HepG2 (cell line): ENCODE measurements around the gene PAK6. TPM values are rescaled to one million over a fixed set of nuclear protein-coding genes. Genes with fewer than 3 reads are reported as not detected.

Source experiments
- ATF7 ChIP-seq, 2 experiments: fragments of 450-650 bp in 1 of 2; sonication (generic) in 1 of 2; formaldehyde crosslinking in 1 of 2; IDR thresholded peaks; 2 replicates each; pipeline versions ENCODE4 v1.4.0 to v1.6.1; 2016 to 2020; ENCODE audit warnings: antibody characterized with exemption in 1 of 2, mild to moderate bottlenecking in 1 of 2, missing genetic modification reagents in 1 of 2
- ESRRA ChIP-seq: sonication (generic); formaldehyde crosslinking; IDR thresholded peaks from 2 replicates; pipeline ENCODE4 v1.5.1; 2020; ENCODE audit warnings: mild to moderate bottlenecking, low read depth, missing genetic modification reagents
- KAT8 ChIP-seq: IDR thresholded peaks from 2 replicates; pipeline ENCODE4 v1.6.1; 2016; ENCODE audit warnings: missing genetic modification reagents, missing compliant biosample characterization
- KDM5B ChIP-seq: sonication (generic); formaldehyde crosslinking; IDR thresholded peaks from 2 replicates; pipeline ENCODE4 v1.4.0; 2020; ENCODE audit warnings: missing genetic modification reagents, mild to moderate bottlenecking, borderline replicate concordance
- MXD4 ChIP-seq: IDR thresholded peaks from 2 replicates; pipeline ENCODE4 v1.6.1; 2016; ENCODE audit warnings: mild to moderate bottlenecking, missing biosample characterization, missing genetic modification reagents
- ZBTB21 ChIP-seq: sonication (generic); formaldehyde crosslinking; IDR thresholded peaks from 2 replicates; pipeline ENCODE4 v1.4.0; 2020; ENCODE audit warnings: missing genetic modification reagents
- ZFP1 ChIP-seq: IDR thresholded peaks from 2 replicates; pipeline ENCODE4 v1.6.1; 2016
- ZKSCAN8 ChIP-seq: IDR thresholded peaks from 2 replicates; pipeline ENCODE4 v1.6.1; 2016; ENCODE audit warnings: borderline replicate concordance, missing genetic modification reagents, missing compliant biosample characterization
- ZNF510 ChIP-seq: sonication (generic); formaldehyde crosslinking; IDR thresholded peaks from 2 replicates; pipeline ENCODE4 v1.4.0; 2020; ENCODE audit warnings: low read depth, mild to moderate bottlenecking, missing genetic modification reagents
- ZNF543 ChIP-seq: sonication (generic); formaldehyde crosslinking; IDR thresholded peaks from 2 replicates; pipeline ENCODE4 v1.4.0; 2020; ENCODE audit warnings: mild to moderate bottlenecking, missing genetic modification reagents
- ZNF567 ChIP-seq: sonication (generic); formaldehyde crosslinking; IDR thresholded peaks from 2 replicates; pipeline ENCODE4 v1.8.1; 2023; ENCODE audit warnings: mild to moderate bottlenecking, missing genetic modification reagents, borderline replicate concordance
- ZNF772 ChIP-seq: sonication (generic); formaldehyde crosslinking; IDR thresholded peaks from 2 replicates; pipeline ENCODE4 v1.5.0; 2020; ENCODE audit warnings: mild to moderate bottlenecking, missing genetic modification reagents
- ZNF773 ChIP-seq: sonication (generic); formaldehyde crosslinking; IDR thresholded peaks from 2 replicates; pipeline ENCODE4 v1.4.0; 2020; ENCODE audit warnings: missing genetic modification reagents, borderline replicate concordance
- polyA plus RNA-seq, 8 experiments: library from polyadenylated mRNA; depleted of rRNA in 3 of 8; stranded (reverse) in 7 of 8; unstranded in 1 of 8; fragments of >200 nt; fragmentation: Illumina TruSeq in 4 of 8; extraction: Trizol in 4 of 8; gene quantifications; 2 replicates each; pipeline versions ENCODE4 v1.2.1 to v1.2.3, GENCODE V29; 2011 to 2016; ENCODE audit warnings: low read depth in 4 of 8, missing spikeins in 1 of 8, mixed read lengths in 1 of 8; ENCODE audit not compliant: insufficient read depth in 1 of 8
- total RNA-seq, 5 experiments: library from RNA; depleted of rRNA; stranded (reverse); fragments of >200 nt; fragmentation: Illumina TruSeq; extraction: Trizol; gene quantifications; 2 replicates each; pipeline ENCODE4 v1.2.3, GENCODE V29; 2016; ENCODE audit warnings: low read depth in 1 of 5
- TF ChIP-seq, protein P1 (sequence below): sonication (generic); formaldehyde crosslinking; IDR thresholded peaks from 2 replicates; pipeline ENCODE4 v1.4.0; 2020; ENCODE audit warnings: missing genetic modification reagents
- TF ChIP-seq, protein P2 (sequence below): sonication (generic); formaldehyde crosslinking; IDR thresholded peaks from 2 replicates; pipeline ENCODE4 v1.5.0; 2020; ENCODE audit warnings: missing genetic modification reagents
- TF ChIP-seq, protein P3 (sequence below): sonication (generic); formaldehyde crosslinking; conservative IDR thresholded peaks from 2 replicates; pipeline ENCODE4 v1.4.0; 2020; ENCODE audit warnings: missing genetic modification reagents
- TF ChIP-seq, protein P4 (sequence below): sonication (generic); formaldehyde crosslinking; IDR thresholded peaks from 2 replicates; pipeline ENCODE4 v1.5.1; 2020; ENCODE audit warnings: mild to moderate bottlenecking, missing genetic modification reagents, moderate library complexity
- TF ChIP-seq, protein P5 (sequence below): sonication (generic); formaldehyde crosslinking; IDR thresholded peaks from 2 replicates; pipeline ENCODE4 v1.4.0; 2020; ENCODE audit warnings: missing genetic modification reagents

Gene PAK6
- total and polyA plus RNA-seq, 2 of the 13 experiments (the other 11 are each of a cell fraction or from before 2014, with no cell fraction given), result 0.07 TPM; not detected in 1

DNA sequence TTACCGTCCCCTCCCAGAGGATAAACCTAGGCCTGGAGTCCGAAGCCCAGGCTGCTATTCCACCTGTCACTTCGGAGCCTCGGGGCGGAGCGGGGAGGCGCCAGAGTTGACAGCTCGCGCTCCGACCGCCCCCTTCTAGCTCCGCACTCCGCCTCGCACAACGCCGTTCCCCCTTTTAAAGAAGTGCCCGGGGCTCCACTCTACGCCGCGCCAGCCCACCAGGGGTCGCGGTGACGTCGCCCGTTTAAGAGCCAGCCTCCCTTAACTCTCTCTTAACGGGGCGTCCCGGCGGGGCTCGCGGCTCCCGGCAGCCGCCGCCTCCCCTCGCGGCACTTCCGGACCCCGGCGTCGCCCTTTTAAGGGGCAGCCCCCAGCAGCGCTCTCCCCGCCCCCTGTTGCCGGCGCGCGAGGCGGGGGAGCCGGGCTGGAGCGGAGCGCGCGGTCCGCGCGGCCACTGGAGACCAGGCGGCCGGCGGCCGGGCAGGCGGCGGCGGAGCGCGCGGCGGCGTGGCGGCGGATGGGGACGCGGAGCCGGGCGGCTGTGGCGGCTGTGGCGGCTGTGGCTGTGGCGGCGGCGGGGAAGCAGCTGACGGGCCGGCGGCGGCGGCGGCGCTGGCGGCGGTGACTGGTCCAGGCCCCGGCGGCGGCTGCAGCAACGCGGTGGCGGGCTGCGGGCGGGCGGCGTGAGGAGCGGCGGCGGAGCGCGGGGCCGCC lies 84.5 kb downstream of the PAK6 start, which contains the start of gene INAFM2 (continued):
- TF ChIP-seq ZKSCAN8 (no peak), ZNF567 (CRISPR knock-in tag) (no peak), ZNF543 (CRISPR knock-in tag) (peak; percentile 53; the same call in 1 of the 2 replicates), ESRRA (CRISPR knock-in tag) (peak; percentile 20; the same call in 1 of the 2 replicates), ZBTB21 (CRISPR knock-in tag) (no peak), MXD4 (CRISPR knock-in tag) (peak; percentile 82), KAT8 (CRISPR knock-in tag) (peak; percentile 52; the same call in 1 of the 2 replicates), ZNF510 (no peak), ZNF772 (CRISPR knock-in tag) (no peak), ATF7 (IDR thresholded peaks at IDR 0.05) (no peak), ATF7 (CRISPR knock-in tag; IDR thresholded peaks at IDR 0.05) (no peak), ZFP1 (CRISPR knock-in tag) (peak; percentile 51; the same call in 1 of the 2 replicates), ZNF773 (CRISPR knock-in tag) (no peak), KDM5B (CRISPR knock-in tag) (peak; percentile 36; the same call in 1 of the 2 replicates)
- TF ChIP-seq, protein P1, sequence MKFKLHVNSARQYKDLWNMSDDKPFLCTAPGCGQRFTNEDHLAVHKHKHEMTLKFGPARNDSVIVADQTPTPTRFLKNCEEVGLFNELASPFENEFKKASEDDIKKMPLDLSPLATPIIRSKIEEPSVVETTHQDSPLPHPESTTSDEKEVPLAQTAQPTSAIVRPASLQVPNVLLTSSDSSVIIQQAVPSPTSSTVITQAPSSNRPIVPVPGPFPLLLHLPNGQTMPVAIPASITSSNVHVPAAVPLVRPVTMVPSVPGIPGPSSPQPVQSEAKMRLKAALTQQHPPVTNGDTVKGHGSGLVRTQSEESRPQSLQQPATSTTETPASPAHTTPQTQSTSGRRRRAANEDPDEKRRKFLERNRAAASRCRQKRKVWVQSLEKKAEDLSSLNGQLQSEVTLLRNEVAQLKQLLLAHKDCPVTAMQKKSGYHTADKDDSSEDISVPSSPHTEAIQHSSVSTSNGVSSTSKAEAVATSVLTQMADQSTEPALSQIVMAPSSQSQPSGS (CRISPR knock-in tag), result no peak
- TF ChIP-seq, protein P2, sequence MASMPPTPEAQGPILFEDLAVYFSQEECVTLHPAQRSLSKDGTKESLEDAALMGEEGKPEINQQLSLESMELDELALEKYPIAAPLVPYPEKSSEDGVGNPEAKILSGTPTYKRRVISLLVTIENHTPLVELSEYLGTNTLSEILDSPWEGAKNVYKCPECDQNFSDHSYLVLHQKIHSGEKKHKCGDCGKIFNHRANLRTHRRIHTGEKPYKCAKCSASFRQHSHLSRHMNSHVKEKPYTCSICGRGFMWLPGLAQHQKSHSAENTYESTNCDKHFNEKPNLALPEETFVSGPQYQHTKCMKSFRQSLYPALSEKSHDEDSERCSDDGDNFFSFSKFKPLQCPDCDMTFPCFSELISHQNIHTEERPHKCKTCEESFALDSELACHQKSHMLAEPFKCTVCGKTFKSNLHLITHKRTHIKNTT, result no peak
- TF ChIP-seq, protein P3, sequence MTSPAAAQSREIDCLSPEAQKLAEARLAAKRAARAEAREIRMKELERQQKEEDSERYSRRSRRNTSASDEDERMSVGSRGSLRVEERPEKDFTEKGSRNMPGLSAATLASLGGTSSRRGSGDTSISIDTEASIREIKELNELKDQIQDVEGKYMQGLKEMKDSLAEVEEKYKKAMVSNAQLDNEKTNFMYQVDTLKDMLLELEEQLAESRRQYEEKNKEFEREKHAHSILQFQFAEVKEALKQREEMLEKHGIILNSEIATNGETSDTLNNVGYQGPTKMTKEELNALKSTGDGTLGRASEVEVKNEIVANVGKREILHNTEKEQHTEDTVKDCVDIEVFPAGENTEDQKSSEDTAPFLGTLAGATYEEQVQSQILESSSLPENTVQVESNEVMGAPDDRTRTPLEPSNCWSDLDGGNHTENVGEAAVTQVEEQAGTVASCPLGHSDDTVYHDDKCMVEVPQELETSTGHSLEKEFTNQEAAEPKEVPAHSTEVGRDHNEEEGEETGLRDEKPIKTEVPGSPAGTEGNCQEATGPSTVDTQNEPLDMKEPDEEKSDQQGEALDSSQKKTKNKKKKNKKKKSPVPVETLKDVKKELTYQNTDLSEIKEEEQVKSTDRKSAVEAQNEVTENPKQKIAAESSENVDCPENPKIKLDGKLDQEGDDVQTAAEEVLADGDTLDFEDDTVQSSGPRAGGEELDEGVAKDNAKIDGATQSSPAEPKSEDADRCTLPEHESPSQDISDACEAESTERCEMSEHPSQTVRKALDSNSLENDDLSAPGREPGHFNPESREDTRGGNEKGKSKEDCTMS (CRISPR knock-in tag), result no peak
- TF ChIP-seq, protein P4, sequence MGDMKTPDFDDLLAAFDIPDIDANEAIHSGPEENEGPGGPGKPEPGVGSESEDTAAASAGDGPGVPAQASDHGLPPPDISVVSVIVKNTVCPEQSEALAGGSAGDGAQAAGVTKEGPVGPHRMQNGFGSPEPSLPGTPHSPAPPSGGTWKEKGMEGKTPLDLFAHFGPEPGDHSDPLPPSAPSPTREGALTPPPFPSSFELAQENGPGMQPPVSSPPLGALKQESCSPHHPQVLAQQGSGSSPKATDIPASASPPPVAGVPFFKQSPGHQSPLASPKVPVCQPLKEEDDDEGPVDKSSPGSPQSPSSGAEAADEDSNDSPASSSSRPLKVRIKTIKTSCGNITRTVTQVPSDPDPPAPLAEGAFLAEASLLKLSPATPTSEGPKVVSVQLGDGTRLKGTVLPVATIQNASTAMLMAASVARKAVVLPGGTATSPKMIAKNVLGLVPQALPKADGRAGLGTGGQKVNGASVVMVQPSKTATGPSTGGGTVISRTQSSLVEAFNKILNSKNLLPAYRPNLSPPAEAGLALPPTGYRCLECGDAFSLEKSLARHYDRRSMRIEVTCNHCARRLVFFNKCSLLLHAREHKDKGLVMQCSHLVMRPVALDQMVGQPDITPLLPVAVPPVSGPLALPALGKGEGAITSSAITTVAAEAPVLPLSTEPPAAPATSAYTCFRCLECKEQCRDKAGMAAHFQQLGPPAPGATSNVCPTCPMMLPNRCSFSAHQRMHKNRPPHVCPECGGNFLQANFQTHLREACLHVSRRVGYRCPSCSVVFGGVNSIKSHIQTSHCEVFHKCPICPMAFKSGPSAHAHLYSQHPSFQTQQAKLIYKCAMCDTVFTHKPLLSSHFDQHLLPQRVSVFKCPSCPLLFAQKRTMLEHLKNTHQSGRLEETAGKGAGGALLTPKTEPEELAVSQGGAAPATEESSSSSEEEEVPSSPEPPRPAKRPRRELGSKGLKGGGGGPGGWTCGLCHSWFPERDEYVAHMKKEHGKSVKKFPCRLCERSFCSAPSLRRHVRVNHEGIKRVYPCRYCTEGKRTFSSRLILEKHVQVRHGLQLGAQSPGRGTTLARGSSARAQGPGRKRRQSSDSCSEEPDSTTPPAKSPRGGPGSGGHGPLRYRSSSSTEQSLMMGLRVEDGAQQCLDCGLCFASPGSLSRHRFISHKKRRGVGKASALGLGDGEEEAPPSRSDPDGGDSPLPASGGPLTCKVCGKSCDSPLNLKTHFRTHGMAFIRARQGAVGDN (CRISPR knock-in tag), result peak; percentile 69
- TF ChIP-seq, protein P5, sequence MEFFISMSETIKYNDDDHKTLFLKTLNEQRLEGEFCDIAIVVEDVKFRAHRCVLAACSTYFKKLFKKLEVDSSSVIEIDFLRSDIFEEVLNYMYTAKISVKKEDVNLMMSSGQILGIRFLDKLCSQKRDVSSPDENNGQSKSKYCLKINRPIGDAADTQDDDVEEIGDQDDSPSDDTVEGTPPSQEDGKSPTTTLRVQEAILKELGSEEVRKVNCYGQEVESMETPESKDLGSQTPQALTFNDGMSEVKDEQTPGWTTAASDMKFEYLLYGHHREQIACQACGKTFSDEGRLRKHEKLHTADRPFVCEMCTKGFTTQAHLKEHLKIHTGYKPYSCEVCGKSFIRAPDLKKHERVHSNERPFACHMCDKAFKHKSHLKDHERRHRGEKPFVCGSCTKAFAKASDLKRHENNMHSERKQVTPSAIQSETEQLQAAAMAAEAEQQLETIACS (CRISPR knock-in tag), result peak; percentile 53; the same call in 1 of the 2 replicates
